Fibroblast of mammary gland (primary cell): ENCODE measurements around the gene ATP2A3.

Experiments used
- DNase-seq: peaks from one replicate; pipeline ENCODE4 v3.0.0-alpha.2; 2010; ENCODE audit warnings: low read depth
- H3K4me3 ChIP-seq: 2 replicates; pipeline ENCODE4 v1.5.1; 2011; ENCODE audit warnings: low read depth, mild to moderate bottlenecking, low read length, moderate library complexity; ENCODE audit not compliant: control insufficient read depth
- TF ChIP-seq, protein P1 (sequence below): conservative IDR thresholded peaks from 2 replicates; pipeline ENCODE4 v1.5.1; 2011; ENCODE audit warnings: low read depth, low read length, inconsistent platforms; ENCODE audit not compliant: control insufficient read depth, insufficient read depth

ATP2A3 gene

DNA sequence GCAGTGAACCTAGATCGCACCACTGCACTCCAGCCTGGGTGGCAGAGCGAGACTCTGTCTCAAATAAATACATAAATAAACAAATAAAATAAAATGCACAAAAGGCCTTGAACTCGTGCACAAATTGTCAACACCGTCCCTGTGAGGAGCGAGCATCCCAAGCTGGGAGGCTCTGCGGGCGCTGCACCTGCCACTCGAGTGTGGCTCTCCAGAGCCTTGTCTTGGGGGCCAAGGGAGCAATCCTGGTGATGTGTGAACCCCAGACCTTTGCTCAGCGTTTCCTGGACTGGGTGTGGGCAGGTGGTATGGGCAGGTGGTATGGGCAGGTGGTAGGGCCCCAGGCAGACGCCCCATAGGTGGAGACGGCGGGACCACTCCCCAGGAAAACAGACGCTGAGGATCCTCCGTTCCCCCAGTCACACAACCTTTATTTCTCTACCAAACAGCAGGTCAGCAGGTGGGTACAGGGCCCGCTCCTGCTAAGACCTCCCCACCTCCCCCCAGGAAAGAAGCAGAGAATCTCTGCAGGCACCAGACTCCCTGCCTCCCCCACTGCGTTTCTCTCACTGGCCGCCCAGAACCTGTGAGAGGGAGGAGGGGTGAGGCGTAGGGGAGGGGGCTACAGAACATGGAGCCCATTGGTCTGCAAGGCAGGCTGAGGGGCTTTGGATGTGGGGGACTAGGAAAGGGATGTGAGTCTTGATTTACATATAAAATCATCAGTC is 40.6 kb downstream of the ATP2A3 start:
- TF ChIP-seq, protein P1, sequence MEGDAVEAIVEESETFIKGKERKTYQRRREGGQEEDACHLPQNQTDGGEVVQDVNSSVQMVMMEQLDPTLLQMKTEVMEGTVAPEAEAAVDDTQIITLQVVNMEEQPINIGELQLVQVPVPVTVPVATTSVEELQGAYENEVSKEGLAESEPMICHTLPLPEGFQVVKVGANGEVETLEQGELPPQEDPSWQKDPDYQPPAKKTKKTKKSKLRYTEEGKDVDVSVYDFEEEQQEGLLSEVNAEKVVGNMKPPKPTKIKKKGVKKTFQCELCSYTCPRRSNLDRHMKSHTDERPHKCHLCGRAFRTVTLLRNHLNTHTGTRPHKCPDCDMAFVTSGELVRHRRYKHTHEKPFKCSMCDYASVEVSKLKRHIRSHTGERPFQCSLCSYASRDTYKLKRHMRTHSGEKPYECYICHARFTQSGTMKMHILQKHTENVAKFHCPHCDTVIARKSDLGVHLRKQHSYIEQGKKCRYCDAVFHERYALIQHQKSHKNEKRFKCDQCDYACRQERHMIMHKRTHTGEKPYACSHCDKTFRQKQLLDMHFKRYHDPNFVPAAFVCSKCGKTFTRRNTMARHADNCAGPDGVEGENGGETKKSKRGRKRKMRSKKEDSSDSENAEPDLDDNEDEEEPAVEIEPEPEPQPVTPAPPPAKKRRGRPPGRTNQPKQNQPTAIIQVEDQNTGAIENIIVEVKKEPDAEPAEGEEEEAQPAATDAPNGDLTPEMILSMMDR: no peak
- no peak for DNase-seq
- H3K4me3 ChIP-seq: no peak overlapping the region

DNA sequence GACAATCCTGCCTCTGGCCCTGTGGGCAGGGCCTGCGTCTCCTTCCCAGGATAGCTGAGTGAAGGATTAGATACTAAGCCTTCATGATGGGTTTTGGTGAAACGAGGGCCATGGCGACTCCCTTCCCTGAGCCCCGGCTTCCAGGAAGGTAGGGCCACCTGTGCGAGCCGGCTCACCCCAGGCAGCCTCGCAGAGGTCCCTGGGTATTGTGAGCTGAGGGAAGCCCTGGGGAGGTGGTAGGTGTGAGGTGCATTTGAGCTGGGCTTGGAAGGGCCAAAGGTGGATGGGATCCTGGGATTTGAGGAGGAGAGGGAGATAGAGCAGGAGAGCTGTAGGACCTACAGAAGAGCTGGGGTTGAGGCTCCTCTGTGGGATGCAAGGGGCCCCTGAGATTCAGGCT is 41.5 kb downstream of the ATP2A3 start:
- DNase-seq: no peak
- H3K4me3 ChIP-seq: no peak overlapping the region
- TF ChIP-seq, protein P1: no peak

DNA sequence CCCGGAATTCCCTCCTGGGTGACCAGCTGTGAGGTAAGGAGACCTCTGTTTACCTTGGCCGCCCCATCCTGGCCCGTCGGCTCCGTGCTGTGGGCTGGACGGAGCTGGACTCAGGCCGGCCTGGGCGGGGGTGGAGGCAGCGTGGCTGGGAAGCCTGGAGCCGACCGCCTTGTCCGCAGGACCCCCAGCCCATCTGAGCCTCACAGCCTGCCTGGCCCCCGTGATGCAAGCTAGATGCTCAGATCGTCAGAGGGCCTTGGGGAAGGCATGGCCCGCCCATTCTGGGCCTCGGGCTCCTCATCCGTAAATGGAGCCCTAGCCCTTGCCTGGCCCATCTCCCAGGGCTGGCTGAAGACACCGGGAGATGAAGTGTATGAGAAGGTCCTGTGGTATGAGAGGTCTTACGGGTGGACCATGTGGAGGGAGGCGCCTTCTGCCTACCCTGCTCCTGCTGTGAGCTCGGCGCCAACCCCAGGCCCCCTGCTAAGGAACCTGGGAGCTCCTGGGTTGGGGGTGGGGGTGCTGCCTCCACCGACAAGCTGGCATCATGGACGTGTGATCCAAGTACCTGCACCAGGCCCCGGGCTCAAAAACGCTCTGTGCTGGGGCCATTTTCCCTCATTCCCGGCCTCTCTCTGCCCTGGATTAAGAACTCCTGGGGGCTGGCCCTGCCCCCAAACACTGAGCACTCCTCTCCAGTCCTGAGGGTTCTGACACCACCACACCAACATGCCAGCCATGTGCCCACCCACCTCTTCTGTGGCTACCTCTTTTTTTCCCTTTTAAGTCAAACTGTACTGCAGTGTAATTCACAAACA is 42.5 kb downstream of the ATP2A3 start:
- TF ChIP-seq, protein P1: no peak
- DNase-seq: no peak
- H3K4me3 ChIP-seq: no peak overlapping the region

DNA sequence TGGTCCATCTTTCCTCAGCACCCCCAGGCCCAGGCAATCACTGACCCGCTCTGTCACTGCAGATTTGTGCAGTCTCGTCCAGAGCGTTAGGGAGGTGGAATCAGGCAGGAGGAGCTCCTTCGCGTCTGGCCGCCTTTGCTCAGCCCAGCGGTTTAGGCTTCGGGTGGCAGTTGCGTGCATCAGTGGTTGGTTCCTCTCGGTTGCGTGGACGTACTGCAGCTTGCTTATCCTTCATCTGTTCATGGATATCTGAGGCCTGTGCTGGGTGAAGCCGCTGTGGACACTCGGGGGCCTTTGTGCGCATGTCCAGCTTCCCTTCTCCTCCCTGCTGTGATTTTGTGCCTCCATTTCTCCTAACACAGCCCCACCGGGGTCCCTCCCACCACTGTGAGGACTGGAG is 43.2 kb downstream of the ATP2A3 start:
- TF ChIP-seq, protein P1: no peak
- H3K4me3 ChIP-seq: no peak overlapping the region
- no peak for DNase-seq

DNA sequence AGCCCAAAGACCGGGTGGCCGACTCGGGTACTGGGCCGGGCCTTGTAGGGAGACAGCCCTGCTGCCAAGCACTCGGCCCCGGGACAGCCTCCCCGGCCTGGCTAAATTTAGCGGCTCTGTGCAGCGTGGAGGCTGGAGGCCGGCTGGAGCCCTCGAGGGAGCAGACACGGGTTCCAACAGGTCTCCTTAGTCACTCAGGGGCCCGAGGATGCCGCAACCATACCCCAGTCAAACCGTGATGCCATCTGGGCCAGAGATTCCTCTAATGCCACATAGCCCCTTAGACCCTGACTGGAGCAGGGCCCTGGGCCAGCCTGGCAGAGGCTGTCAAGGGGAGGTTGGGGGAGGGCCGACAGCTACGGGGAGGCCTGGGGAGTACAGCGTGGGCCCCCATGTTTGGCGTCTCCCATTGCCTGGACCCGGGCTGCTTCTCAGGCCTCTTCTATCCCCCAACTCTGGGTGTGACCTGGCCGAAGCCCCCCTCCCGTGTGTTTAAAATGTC is 45.1 kb downstream of the ATP2A3 start:
- TF ChIP-seq, protein P1: no peak
- H3K4me3 ChIP-seq: no peak overlapping the region
- no peak for DNase-seq

DNA sequence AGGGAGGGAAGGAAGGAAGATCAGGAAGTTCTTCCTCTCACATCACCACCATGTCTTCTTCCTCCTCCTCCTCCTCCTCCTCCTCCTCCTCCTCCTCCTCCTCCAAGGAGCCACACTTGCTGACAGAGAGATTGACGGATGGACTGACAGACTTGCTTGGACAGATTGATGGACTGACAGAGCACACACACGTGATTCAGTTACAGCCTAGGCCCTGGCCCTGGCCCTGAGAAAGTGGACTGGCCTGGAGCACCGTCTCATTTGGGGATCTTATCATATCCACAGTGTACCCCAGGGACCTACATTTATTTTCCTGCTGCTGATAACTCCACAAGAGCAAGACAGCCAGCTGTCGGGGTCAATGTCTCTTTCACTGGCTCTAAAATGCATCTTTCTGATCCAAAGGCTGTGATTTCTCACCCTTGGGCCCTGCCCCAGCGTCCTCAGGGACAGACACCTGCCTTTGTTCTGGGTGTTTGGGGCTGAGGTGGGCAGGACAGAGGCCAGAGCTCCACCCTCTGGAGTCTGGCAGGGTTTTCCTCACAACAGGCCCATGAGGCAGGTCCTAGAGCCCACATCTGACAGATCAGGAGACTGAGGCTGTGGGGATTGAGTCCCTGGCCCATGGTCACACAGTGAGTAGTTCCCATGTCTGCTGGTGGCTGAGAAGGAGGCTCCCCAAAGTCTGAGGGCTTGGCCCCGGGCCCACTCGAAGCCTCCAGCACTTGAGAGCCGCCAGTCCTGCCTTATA is 45.7 kb downstream of the ATP2A3 start:
- H3K4me3 ChIP-seq: no peak overlapping the region
- no peak for DNase-seq
- TF ChIP-seq, protein P1: no peak
